HK-2 (cell line): ENCODE results near the gene IQCF5.
"Not testable (repeated sequence)": the region's sequence is repeated elsewhere in the genome, so short reads cannot be mapped to it uniquely, and the experiment has no call there.

ENCODE experiments used
- DNase-seq: peaks from one replicate; pipeline ENCODE4 v3.0.0-alpha.2; 2018; ENCODE audit not compliant: unreplicated experiment

The IQCF5 gene

GRCh38 chr3:51875501-51875900 is at the start of gene IQCF5:
Gene IQCF5, minus strand, starts transcription at chr3:51875601. Its CDS starts 70 bp downstream, at chr3:51875531.
- DNase-seq, result no peak

GRCh38 chr3:51921081-51921578 is 45.7 kb upstream of the IQCF5 start:
- no peak for DNase-seq

- no peak for DNase-seq
Measured at GRCh38 chr3:51916418-51916817, 41.0 kb upstream of the IQCF5 start.

- DNase-seq, result no peak
Measured at GRCh38 chr3:51908026-51908425, 32.6 kb upstream of the IQCF5 start.

- DNase-seq, result no peak
Measured at GRCh38 chr3:51904034-51904823, 28.8 kb upstream of the IQCF5 start.

GRCh38 chr3:51902361-51902760 is 27.0 kb upstream of the IQCF5 start:
- peak; percentile 41 for DNase-seq

GRCh38 chr3:51900043-51900442 is 24.6 kb upstream of the IQCF5 start:
- DNase-seq, result not testable (repeated sequence)

GRCh38 chr3:51897391-51897790 is 22.0 kb upstream of the IQCF5 start:
- no peak for DNase-seq

- no peak for DNase-seq
Measured at GRCh38 chr3:51896607-51897305, 21.4 kb upstream of the IQCF5 start.

- no peak for DNase-seq
Measured at GRCh38 chr3:51894939-51895338, 19.5 kb upstream of the IQCF5 start.

GRCh38 chr3:51894391-51894790 is 19.0 kb upstream of the IQCF5 start:
- no peak for DNase-seq

- no peak for DNase-seq
Measured at GRCh38 chr3:51891242-51892039, 16.0 kb upstream of the IQCF5 start.

- DNase-seq, result no peak
Measured at GRCh38 chr3:51888463-51889105, 13.2 kb upstream of the IQCF5 start.

GRCh38 chr3:51887620-51888019 is 12.2 kb upstream of the IQCF5 start:
- DNase-seq, result no peak

GRCh38 chr3:51886447-51886846 is 11.0 kb upstream of the IQCF5 start:
- DNase-seq, result no peak

GRCh38 chr3:51879937-51880336 is 4.5 kb upstream of the IQCF5 start:
- DNase-seq, result no peak

GRCh38 chr3:51876186-51876585 is 785 bp upstream of the IQCF5 start:
- DNase-seq, result peak; percentile 1

GRCh38 chr3:51874889-51875288 is 512 bp downstream of the IQCF5 start:
- no peak for DNase-seq

- no peak for DNase-seq
Measured at GRCh38 chr3:51874411-51874810, 990 bp downstream of the IQCF5 start.

GRCh38 chr3:51873876-51874275 is 1.5 kb downstream of the IQCF5 start:
- DNase-seq, result no peak

- no peak for DNase-seq
Measured at GRCh38 chr3:51873253-51873766, 2.1 kb downstream of the IQCF5 start.

- DNase-seq, result no peak
Measured at GRCh38 chr3:51869304-51869703, 6.1 kb downstream of the IQCF5 start.
